ENCODE data around the gene ACTC1.

DNA sequence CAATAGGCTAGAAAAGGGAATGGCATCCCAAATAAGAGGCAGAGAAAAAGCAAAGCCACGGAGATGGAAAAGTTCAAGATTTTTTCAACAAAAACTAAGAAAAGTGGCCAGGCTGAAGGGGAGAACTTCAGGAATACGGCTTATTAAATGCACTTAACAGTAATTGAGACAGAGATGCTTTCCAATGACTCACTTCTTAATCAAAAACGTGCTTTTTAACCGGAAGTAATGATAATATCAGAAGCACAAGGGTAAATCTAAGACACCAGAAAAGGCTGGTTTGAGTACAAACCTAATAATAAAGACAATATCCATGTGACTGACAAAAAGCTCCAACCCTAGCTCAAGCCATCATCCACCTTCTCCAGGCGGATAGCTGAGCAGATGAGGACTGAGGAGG, 24.8 kb upstream of the ACTC1 start:
- TF ChIP-seq CTCF (conservative IDR thresholded peaks at IDR 0.05 in 1 of 2, IDR thresholded peaks at IDR 0.05 in 1 of 2; ENCODE audit: extremely low read depth in 1 of 2, insufficient read depth in 1 of 2, low read depth in 1 of 2, low read length in 2 of 2) (no peak), EZH2 (IDR thresholded peaks at IDR 0.05; ENCODE audit: borderline replicate concordance, low read length) (no peak)

Measured in mammary epithelial cell (primary cell).